Endothelial cell of umbilical vein (primary cell): ENCODE data around the gene DDB1. TPM values are rescaled to one million over a fixed set of nuclear protein-coding genes. Genes with fewer than 3 reads are reported as not detected.
A peak's percentile ranks its signal among the peaks of the same experiment; 100 is the strongest.

Experiments
- BruUV-seq: library from RNA; stranded (reverse); fragments of 400-500 nt; replicated peaks from 2 replicates; lab custom pipeline; 2021; lab: Mats Ljungman, UMichigan
- CTCF ChIA-PET: fragments of 300-600, 350-600 bp; sonication (Branson Sonifier 250); formaldehyde crosslinking; loops from one replicate; lab custom pipeline; 2021; ENCODE audit warnings: antibody characterized with exemption, inconsistent platforms; lab: Charles Lee
- POLR2A ChIA-PET: fragments of 300-600, 350-600 bp; sonication (Branson Sonifier 250); formaldehyde crosslinking; loops from one replicate; lab custom pipeline; 2021; ENCODE audit warnings: antibody characterized with exemption, inconsistent platforms; lab: Charles Lee
- DNase-seq: peaks from one replicate; pipeline ENCODE4 v3.0.0-alpha.2; 2011; ENCODE audit warnings: low read depth, low spot score
- FAIRE-seq: peaks from 2 replicates; lab custom pipeline; 2011; peaks lifted over from hg19 to GRCh38; lab: Jason Lieb, UNC
- H2AFZ ChIP-seq: 2 replicates; pipeline ENCODE4 v1.6.0; 2012; ENCODE audit warnings: low read depth, low read length, control low read depth, inconsistent platforms
- H3K27ac ChIP-seq: 2 replicates; pipeline ENCODE4 v1.5.1; 2011; ENCODE audit warnings: low read depth, mild to moderate bottlenecking, control low read depth, low read length, moderate library complexity; ENCODE audit not compliant: insufficient read depth
- H3K27me3 ChIP-seq, 2 experiments: 2 replicates each; pipeline versions ENCODE4 v1.6.0 to v1.6.1; 2011; ENCODE audit warnings: low read length in 2 of 2, mixed read lengths in 1 of 2; ENCODE audit not compliant: control insufficient read depth in 2 of 2, insufficient read depth in 2 of 2
- H3K36me3 ChIP-seq, 2 experiments: 2 replicates in 1 of 2; 3 replicates in 1 of 2; pipeline ENCODE4 v1.5.1; 2011; ENCODE audit warnings: low read length in 2 of 2, mild to moderate bottlenecking in 1 of 2, moderate library complexity in 1 of 2; ENCODE audit not compliant: control insufficient read depth in 2 of 2, insufficient read depth in 2 of 2; ENCODE audit errors: extremely low read depth in 1 of 2
- H3K4me1 ChIP-seq: 3 replicates; pipeline ENCODE4 v1.5.1; 2011; ENCODE audit warnings: mild to moderate bottlenecking, low read length; ENCODE audit not compliant: control insufficient read depth, insufficient read depth; ENCODE audit errors: extremely low read depth
- H3K4me2 ChIP-seq: 2 replicates; pipeline ENCODE4 v1.6.1; 2011; ENCODE audit warnings: low read length, control low read depth, mixed read lengths; ENCODE audit not compliant: insufficient read depth
- H3K4me3 ChIP-seq, 3 experiments: fragments of 200-600 bp in 1 of 3; sonication (generic), shearing (Covaris generic) in 1 of 3; replicated peaks in 1 of 3; 2 replicates each; pipeline ENCODE4 v1.5.1; 2011 to 2016; ENCODE audit warnings: control low read depth in 3 of 3, low read length in 3 of 3, mild to moderate bottlenecking in 2 of 3, inconsistent platforms in 1 of 3, low read depth in 1 of 3, moderate library complexity in 1 of 3; ENCODE audit not compliant: insufficient read depth in 1 of 3
- H3K79me2 ChIP-seq: 2 replicates; pipeline ENCODE4 v1.6.0; 2012; ENCODE audit warnings: low read length, inconsistent platforms; ENCODE audit not compliant: control insufficient read depth, insufficient read depth
- H3K9ac ChIP-seq: replicated peaks from 2 replicates; pipeline ENCODE3; 2011; ENCODE audit warnings: low read length, control low read depth; ENCODE audit not compliant: insufficient read depth; ENCODE audit errors: extremely low read depth
- H3K9me1 ChIP-seq: replicated peaks from 3 replicates; pipeline ENCODE4 v1.6.0; 2011; ENCODE audit warnings: mild to moderate bottlenecking, low read length; ENCODE audit not compliant: control insufficient read depth, insufficient read depth; ENCODE audit errors: extremely low read depth
- H3K9me3 ChIP-seq: replicated peaks from 2 replicates; pipeline ENCODE4 v1.5.1; 2012; ENCODE audit warnings: low read length, inconsistent platforms; ENCODE audit not compliant: control insufficient read depth, insufficient read depth
- H4K20me1 ChIP-seq: replicated peaks from 2 replicates; pipeline ENCODE3; 2011; ENCODE audit warnings: mild to moderate bottlenecking, low read length; ENCODE audit not compliant: control insufficient read depth, insufficient read depth; ENCODE audit errors: extremely low read depth
- CTCF ChIP-seq, 2 donors: IDR thresholded peaks; 1 replicate in 1 of 2; 2 replicates in 1 of 2; pipeline ENCODE4 v1.5.1; 2011; ENCODE audit warnings: low read length in 2 of 2, mild to moderate bottlenecking in 2 of 2, moderate library complexity in 2 of 2, control low read depth in 1 of 2, inconsistent platforms in 1 of 2, low read depth in 1 of 2; ENCODE audit not compliant: insufficient read depth in 1 of 2; ENCODE audit errors: extremely low read depth in 1 of 2
- GATA2 ChIP-seq: IDR thresholded peaks from 2 replicates; pipeline ENCODE4 v1.7.0; 2011; ENCODE audit warnings: low read depth, mild to moderate bottlenecking, moderate library complexity, mixed read lengths, low read length; ENCODE audit not compliant: insufficient read length, insufficient read depth
- MAX ChIP-seq: IDR thresholded peaks from 2 replicates; pipeline ENCODE4 v1.6.1; 2011; ENCODE audit not compliant: insufficient read depth, insufficient read length
- POLR2AphosphoS5 ChIP-seq: IDR thresholded peaks from 2 replicates; pipeline ENCODE4 v1.6.1; 2012; ENCODE audit warnings: low read depth, mild to moderate bottlenecking, control low read depth, low read length, moderate library complexity; ENCODE audit not compliant: insufficient read depth
- dilution Hi-C: fragments of 300-500 bp; cut with MboI; formaldehyde crosslinking; loops from one replicate; pipeline ENCODE4 v1.15.0; 2019; ENCODE audit warnings: low sequenced_read_pairs; ENCODE audit not compliant: extremely low pct_ligation_motif_present
- intact Hi-C: fragments of 100-400 bp; cut with micrococcal nuclease; formaldehyde crosslinking; loops from one replicate; pipeline ENCODE4 v1.10.0; 2022
- polyA plus RNA-seq, 4 experiments: library from polyadenylated mRNA; depleted of rRNA in 3 of 4; stranded (reverse) in 3 of 4; unstranded in 1 of 4; fragments of >200 nt; gene quantifications; 2 replicates each; pipeline versions ENCODE4 v1.2.1 to v1.2.3, GENCODE V29; 2011 to 2012; ENCODE audit warnings: missing spikeins in 1 of 4
- total RNA-seq: library from RNA; stranded (reverse); gene quantifications from 2 replicates; pipeline ENCODE4 v1.2.3, GENCODE V29; 2021

The DDB1 gene
- total and polyA plus RNA-seq, 2 donors (not counting 3 experiments of a cell fraction or from before 2014, with no cell fraction given): 229 to 230 TPM

- peak overlapping the region in 2 of 3 experiments; percentile 45 to 48 for H3K4me3 ChIP-seq
- TSS peak; percentile 29 for BruUV-seq
Measured at GRCh38 chr11:61295596-61295926, 37.3 kb downstream of the DDB1 start.

GRCh38 chr11:61294717-61295595 is 37.9 kb downstream of the DDB1 start, which contains the start of gene VWCE:
VWCE (minus strand) TSS chr11:61295316; CDS start chr11:61295037, 279 bp downstream.
- FAIRE-seq (peak; percentile 72), DNase-seq (peak; percentile 56)
- H3K4me2 ChIP-seq: peak within 1 kb of the TSS; percentile 54
- dilution Hi-C loops (no loop called here), intact Hi-C loops (loop anchor here (1.0 to 2.0 kb wide), 2 partner anchors 38 to 41 kb away; partner anchors contain the start of genes DDB1 and TKFC)
- H3K79me2 ChIP-seq: no peaks in the 10 kb centered on the region
- peaks cover 2 to 4% of the 10 kb centered on the region in 2 experiments for H3K36me3 ChIP-seq
- H2AFZ ChIP-seq: peak within 1 kb of the TSS; percentile 58
- H3K9me1 ChIP-seq: no peaks in the 10 kb centered on the region
- peak within 1 kb of the TSS; percentile 51 for H3K9ac ChIP-seq
- ChIA-PET POLR2A (no interaction called here), CTCF (interaction anchor here (0.7 to 3.2 kb wide), 7 partner anchors 14 to 141 kb away, joined by 3 to 33 read pairs (median 4); no protein-coding TSS in a partner anchor)
- peaks cover 41% of the 10 kb centered on the region for H3K4me1 ChIP-seq
- no peak within 1 kb of the TSS for H3K27ac ChIP-seq
- peak within 1 kb of the TSS; percentile 8 to 48 (median 45) for H3K4me3 ChIP-seq
- no TSS peak for BruUV-seq
- H3K27me3 ChIP-seq: peaks cover 5 to 9% of the 10 kb centered on the region in 2 experiments
- TF ChIP-seq GATA2 (no peak), CTCF (IDR thresholded peaks at IDR 0.05; ENCODE audit: extremely low read depth in 1 of 2, insufficient read depth in 1 of 2, low read depth in 1 of 2, low read length in 2 of 2) (peak; percentile 10 to 29)
- no peaks in the 10 kb centered on the region for H4K20me1 ChIP-seq
- H3K9me3 ChIP-seq: no peaks in the 10 kb centered on the region

More at GRCh38 chr11:61295596-61295926, 37.3 kb downstream of the DDB1 start:
- intact Hi-C loops (loop anchor here (2.0 kb wide), 1 partner anchor 37 kb away; the partner anchor contains the start of genes DDB1 and TKFC), dilution Hi-C loops (no loop called here)
- H3K9me1 ChIP-seq: no peaks in the 10 kb centered on the region
- peaks cover 41% of the 10 kb centered on the region for H3K4me1 ChIP-seq
- H3K9ac ChIP-seq: no peak overlapping the region
- CTCF ChIA-PET: no interaction called here
- no peak overlapping the region for H2AFZ ChIP-seq
- TF ChIP-seq POLR2AphosphoS5 (peak; percentile 5), MAX (no peak)
- H4K20me1 ChIP-seq: no peaks in the 10 kb centered on the region
- peaks cover 3 to 10% of the 10 kb centered on the region in 2 experiments for H3K36me3 ChIP-seq
- H3K79me2 ChIP-seq: no peaks in the 10 kb centered on the region
- no peaks in the 10 kb centered on the region for H3K9me3 ChIP-seq
- no peak for FAIRE-seq
- DNase-seq: peak; percentile 14
- H3K4me2 ChIP-seq: peak overlapping the region; percentile 54
- POLR2A ChIA-PET: no interaction called here
- H3K27me3 ChIP-seq: peaks cover 5 to 9% of the 10 kb centered on the region in 2 experiments
- H3K27ac ChIP-seq: no peak overlapping the region
